Lower lobe of right lung (tissue), 2 donors: Measurements from ENCODE around the gene PCARE. TPM values are rescaled to one million over a fixed set of nuclear protein-coding genes. Genes with fewer than 3 reads are reported as not detected.

Experiments
- ATAC-seq, 2 donors: fragments of 200-7000 bp; cut with Tn5 transposase; one replicate each; pipeline ENCODE4 v1.9.1; 2020 to 2022; ENCODE audit warnings: mild to moderate bottlenecking in 2 of 2, moderate library complexity in 2 of 2
- DNase-seq: peaks from one replicate; pipeline ENCODE4 v3.0.0-alpha.2; 2020
- H3K27ac ChIP-seq: fragments of 200-600 bp; one replicate; pipeline ENCODE4 v1.8.0; 2022
- H3K27me3 ChIP-seq: fragments of 200-600 bp; one replicate; pipeline ENCODE4 v1.8.0; 2022; ENCODE audit warnings: low read depth
- H3K36me3 ChIP-seq: fragments of 200-600 bp; one replicate; pipeline ENCODE4 v1.8.0; 2022; ENCODE audit warnings: mild to moderate bottlenecking
- H3K4me1 ChIP-seq: fragments of 200-600 bp; one replicate; pipeline ENCODE4 v1.8.0; 2022
- H3K4me3 ChIP-seq: fragments of 200-600 bp; one replicate; pipeline ENCODE4 v1.8.0; 2022; ENCODE audit warnings: mild to moderate bottlenecking
- H3K9me3 ChIP-seq: fragments of 200-600 bp; one replicate; pipeline ENCODE4 v1.8.0; 2022
- intact Hi-C: fragments of 100-400 bp; cut with DNase I; formaldehyde crosslinking; loops from one replicate; pipeline ENCODE4 v1.11.0; 2022
- total RNA-seq: library from RNA; stranded (reverse); fragmentation: NEBNext Ultra II Directional; extraction: Animal tissue kit (Norgen Biotek cat#: 25700); gene quantifications from one replicate; pipeline ENCODE4 v1.2.1, GENCODE V29; 2021
- TF ChIP-seq, protein P1 (sequence below): fragments of 200-600 bp; IDR thresholded peaks from one replicate; pipeline ENCODE4 v1.8.0; 2022; ENCODE audit warnings: antibody characterized with exemption, mild to moderate bottlenecking
- donor health status: DM: no; HTN: yes; CAD: no; lungs with severe emphysema.

The PCARE gene
- total RNA-seq, 1 donor from 2014 or later, result 0.95 TPM

DNA sequence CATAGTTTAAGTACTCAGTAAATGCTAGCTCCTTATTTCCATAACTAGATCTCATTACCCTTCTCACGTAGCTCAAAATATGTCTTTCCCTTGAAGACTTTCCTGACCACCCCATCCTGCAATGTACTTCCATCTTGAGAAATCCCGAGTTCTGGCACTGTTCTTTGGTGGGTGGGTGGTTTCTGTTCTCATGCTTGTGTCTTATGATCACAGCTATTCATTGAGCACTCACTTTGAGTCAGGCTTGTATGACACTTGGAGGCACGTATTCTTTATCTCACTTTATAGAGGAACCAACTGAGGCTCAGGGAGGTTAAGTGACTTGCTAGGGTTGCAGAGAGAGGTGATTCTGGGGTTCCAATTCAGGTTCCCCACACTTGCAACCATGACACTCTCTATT is 31.9 kb upstream of the PCARE start:
- intact Hi-C loops, result no loop called here
- TF ChIP-seq, protein P1, sequence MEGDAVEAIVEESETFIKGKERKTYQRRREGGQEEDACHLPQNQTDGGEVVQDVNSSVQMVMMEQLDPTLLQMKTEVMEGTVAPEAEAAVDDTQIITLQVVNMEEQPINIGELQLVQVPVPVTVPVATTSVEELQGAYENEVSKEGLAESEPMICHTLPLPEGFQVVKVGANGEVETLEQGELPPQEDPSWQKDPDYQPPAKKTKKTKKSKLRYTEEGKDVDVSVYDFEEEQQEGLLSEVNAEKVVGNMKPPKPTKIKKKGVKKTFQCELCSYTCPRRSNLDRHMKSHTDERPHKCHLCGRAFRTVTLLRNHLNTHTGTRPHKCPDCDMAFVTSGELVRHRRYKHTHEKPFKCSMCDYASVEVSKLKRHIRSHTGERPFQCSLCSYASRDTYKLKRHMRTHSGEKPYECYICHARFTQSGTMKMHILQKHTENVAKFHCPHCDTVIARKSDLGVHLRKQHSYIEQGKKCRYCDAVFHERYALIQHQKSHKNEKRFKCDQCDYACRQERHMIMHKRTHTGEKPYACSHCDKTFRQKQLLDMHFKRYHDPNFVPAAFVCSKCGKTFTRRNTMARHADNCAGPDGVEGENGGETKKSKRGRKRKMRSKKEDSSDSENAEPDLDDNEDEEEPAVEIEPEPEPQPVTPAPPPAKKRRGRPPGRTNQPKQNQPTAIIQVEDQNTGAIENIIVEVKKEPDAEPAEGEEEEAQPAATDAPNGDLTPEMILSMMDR, result no peak
- no peaks in the 10 kb centered on the region for H3K4me1 ChIP-seq
- H3K9me3 ChIP-seq, result no peaks in the 10 kb centered on the region
- no peak overlapping the region for H3K4me3 ChIP-seq
- no peaks in the 10 kb centered on the region for H3K36me3 ChIP-seq
- H3K27ac ChIP-seq, result no peak overlapping the region
- no peaks in the 10 kb centered on the region for H3K27me3 ChIP-seq
- DNase-seq (no peak), ATAC-seq (no peak)

DNA sequence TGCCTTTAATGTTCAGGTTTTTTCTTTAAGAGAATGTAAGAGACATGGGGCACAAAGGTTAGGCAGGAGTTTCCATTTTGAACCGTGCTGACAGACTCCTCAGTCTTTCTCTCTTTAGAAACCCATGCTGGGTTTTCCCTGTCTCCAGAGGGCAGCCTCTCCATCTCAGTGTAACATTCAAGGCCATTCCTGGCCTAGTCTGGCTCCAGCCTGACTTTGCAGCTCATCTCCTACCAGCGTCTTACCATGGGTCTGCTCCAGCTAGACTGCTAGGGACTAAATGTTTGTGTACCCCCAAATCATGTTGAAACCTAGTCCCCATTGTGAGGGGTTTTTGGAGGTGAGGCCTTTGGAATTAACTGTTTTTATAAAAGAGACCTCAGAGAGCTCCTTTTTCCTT is 31.1 kb upstream of the PCARE start:
- Histone ChIP-seq H3K27ac (no peak overlapping the region), H3K4me3 (no peak overlapping the region), H3K27me3 (no peaks in the 10 kb centered on the region), H3K36me3 (no peaks in the 10 kb centered on the region), H3K4me1 (no peaks in the 10 kb centered on the region), H3K9me3 (no peaks in the 10 kb centered on the region)
- intact Hi-C loops, result no loop called here
- TF ChIP-seq, protein P1, result no peak
- no peak for DNase-seq
- no peak for ATAC-seq

DNA sequence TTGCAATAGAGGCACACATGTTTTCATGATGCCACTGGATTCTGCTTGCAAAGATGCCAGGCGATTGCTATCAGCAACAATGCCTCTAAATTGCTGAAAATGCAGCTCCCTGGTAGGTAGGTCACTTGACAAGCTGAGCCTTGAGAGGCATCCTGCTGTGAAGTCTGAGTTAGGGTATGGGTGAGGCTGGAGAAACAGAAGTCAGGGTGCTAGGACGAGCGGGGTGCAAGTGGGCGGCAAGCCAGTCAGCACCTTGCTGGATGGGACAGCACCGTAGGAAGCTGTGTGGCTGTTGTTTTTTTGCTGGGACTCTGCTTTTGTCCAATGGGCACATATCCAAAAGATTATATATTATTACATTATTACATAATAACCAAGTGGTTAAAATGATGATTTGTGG is 30.4 kb upstream of the PCARE start:
- TF ChIP-seq, protein P1, result no peak
- Histone ChIP-seq H3K27me3 (no peaks in the 10 kb centered on the region), H3K4me3 (no peak overlapping the region), H3K9me3 (no peaks in the 10 kb centered on the region), H3K36me3 (no peaks in the 10 kb centered on the region), H3K27ac (no peak overlapping the region), H3K4me1 (no peaks in the 10 kb centered on the region)
- intact Hi-C loops, result no loop called here
- no peak for ATAC-seq
- DNase-seq, result no peak

DNA sequence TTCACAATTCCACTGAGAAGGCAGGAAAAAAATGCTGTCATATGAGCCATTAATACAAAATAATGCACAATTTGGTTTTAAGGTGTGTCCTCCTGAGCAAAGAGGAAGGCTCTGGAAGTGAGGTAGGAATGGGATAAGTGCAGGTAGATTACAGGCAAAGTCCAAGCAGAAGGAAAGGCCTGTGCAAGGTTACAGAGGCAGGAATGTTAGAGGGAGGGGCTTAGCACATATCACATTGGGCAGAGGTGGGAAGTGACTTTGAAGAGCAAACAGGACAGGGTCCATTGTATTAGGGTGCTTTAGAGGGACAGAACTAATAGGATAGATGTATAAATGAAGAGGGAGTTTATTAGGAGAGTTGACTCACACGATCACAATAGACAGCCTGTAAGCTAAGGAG is 26.2 kb upstream of the PCARE start:
- Histone ChIP-seq H3K36me3 (no peaks in the 10 kb centered on the region), H3K9me3 (no peaks in the 10 kb centered on the region), H3K27ac (no peak overlapping the region), H3K27me3 (no peaks in the 10 kb centered on the region), H3K4me3 (no peak overlapping the region), H3K4me1 (no peaks in the 10 kb centered on the region)
- intact Hi-C loops, result no loop called here
- ATAC-seq (no peak), DNase-seq (no peak)
- TF ChIP-seq, protein P1, result no peak

DNA sequence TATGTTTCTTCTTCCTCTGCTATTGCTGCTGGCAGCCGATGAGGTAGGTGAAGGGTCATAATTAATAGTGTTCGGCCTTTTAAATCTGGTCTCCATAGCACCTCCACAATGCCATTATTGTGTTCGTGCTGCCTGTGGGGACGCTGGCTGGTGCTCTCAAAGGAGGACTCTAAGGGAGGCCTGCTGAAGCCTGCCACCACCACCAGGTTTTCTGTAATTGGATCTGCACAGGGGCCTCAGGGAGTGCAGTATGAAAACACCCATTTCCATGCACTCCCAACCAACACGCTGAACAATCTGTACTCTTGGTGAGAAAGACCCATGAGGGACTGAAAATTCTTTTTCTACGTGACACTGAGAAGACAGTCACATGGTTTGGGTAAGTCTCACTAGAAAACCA is 23.2 kb upstream of the PCARE start:
- no peak for ATAC-seq
- intact Hi-C loops, result no loop called here
- DNase-seq, result no peak

More for the DNA sequence above, 23.2 kb upstream of the PCARE start:
- no peaks in the 10 kb centered on the region for H3K27me3 ChIP-seq
- no peak overlapping the region for H3K27ac ChIP-seq
- H3K4me3 ChIP-seq, result no peak overlapping the region
- TF ChIP-seq, protein P1, result no peak
- H3K36me3 ChIP-seq, result no peaks in the 10 kb centered on the region
- no peaks in the 10 kb centered on the region for H3K9me3 ChIP-seq
- no peaks in the 10 kb centered on the region for H3K4me1 ChIP-seq
